Muscle layer of duodenum (tissue), 2 donors: ENCODE data around the gene SLC39A11.

ENCODE experiments used
- H3K27ac ChIP-seq: one replicate; pipeline ENCODE4 v1.7.0; 2013; ENCODE audit warnings: mild to moderate bottlenecking, low read length
- H3K27me3 ChIP-seq: one replicate; pipeline ENCODE4 v1.7.0; 2013; ENCODE audit warnings: low read depth, mild to moderate bottlenecking, control low read depth, low read length
- H3K36me3 ChIP-seq, 2 donors: one replicate each; pipeline ENCODE4 v1.7.0; 2013; ENCODE audit warnings: low read length in 2 of 2, control low read depth in 1 of 2, mild to moderate bottlenecking in 1 of 2; ENCODE audit not compliant: insufficient read depth in 2 of 2, control insufficient read depth in 1 of 2
- H3K4me1 ChIP-seq, 2 donors: one replicate each; pipeline ENCODE4 v1.7.0; 2013; ENCODE audit warnings: low read length in 2 of 2, mild to moderate bottlenecking in 2 of 2, control low read depth in 1 of 2, moderate library complexity in 1 of 2; ENCODE audit not compliant: insufficient read depth in 2 of 2, control insufficient read depth in 1 of 2
- H3K4me3 ChIP-seq, 2 donors: one replicate each; pipeline ENCODE4 v1.7.0; 2013; ENCODE audit warnings: low read length in 2 of 2, low read depth in 1 of 2, mild to moderate bottlenecking in 1 of 2
- H3K9me3 ChIP-seq, 2 donors: one replicate each; pipeline ENCODE4 v1.7.0; 2013; ENCODE audit warnings: low read length in 2 of 2, control low read depth in 1 of 2, mild to moderate bottlenecking in 1 of 2; ENCODE audit not compliant: control insufficient read depth in 1 of 2
- donor health status: healthy.

The SLC39A11 gene

GRCh38 chr17:72730077-72730476, 362.4 kb downstream of the SLC39A11 start:
- no peaks in the 10 kb centered on the region for H3K4me1 ChIP-seq
- peaks cover 0 to 6% of the 10 kb centered on the region in 2 donors for H3K36me3 ChIP-seq
- H3K4me3 ChIP-seq = no peak overlapping the region
- no peaks in the 10 kb centered on the region for H3K27me3 ChIP-seq
- H3K9me3 ChIP-seq = no peaks in the 10 kb centered on the region
- H3K27ac ChIP-seq = no peak overlapping the region

DNA sequence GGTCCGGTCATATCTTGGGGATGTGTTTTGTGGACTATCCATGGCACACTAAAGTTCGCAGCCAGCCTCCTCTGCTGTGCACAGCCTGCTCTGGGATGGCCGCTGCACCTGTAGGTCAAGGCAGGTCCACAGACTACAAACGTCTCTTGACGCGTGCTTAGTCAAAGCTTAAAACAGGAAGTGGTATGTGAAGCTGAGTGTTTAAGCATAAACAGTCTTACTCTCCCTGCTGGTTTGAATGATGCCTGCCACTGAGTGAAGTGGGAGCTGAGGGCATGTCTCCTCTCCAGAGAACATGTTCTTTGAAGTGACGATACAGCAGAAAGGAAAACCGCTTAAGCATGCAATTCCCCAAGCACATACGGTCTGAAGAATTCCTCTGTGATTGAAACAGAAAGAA, 365.6 kb downstream of the SLC39A11 start:
- no peaks in the 10 kb centered on the region for H3K36me3 ChIP-seq
- H3K4me3 ChIP-seq = no peak overlapping the region
- no peaks in the 10 kb centered on the region for H3K4me1 ChIP-seq
- no peak overlapping the region for H3K27ac ChIP-seq
- no peaks in the 10 kb centered on the region for H3K27me3 ChIP-seq
- H3K9me3 ChIP-seq = no peaks in the 10 kb centered on the region

DNA sequence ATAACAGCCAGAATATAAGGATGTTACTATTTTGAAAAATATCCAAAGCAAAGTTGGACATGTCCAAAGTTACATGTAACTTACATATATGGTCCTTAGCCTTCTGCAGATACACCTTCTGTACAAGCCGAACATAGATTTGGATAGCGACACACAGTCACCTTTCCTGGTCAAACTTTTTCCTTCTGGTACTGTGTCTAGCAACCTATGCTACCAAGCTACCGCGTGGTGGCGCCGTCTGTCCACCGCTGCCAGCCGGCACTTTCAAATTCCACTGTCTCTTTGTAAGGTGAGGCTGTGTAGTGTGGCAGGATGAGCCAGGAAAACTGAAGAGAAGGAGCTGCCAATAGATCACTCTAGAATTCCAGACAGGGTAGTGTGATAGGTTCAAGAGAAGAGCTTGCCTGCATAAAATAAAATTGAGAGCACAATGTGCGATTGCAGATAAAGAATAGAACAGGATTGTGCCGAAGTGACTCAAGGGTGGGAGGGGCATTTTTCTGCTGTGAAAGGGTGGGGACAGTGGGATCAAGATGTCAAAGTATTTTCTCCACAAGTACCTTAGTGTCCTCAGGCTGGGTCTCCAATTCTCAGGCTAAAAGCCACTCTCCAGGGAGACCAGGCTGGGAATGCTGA, 366.9 kb downstream of the SLC39A11 start:
- H3K27ac ChIP-seq = no peak overlapping the region
- no peaks in the 10 kb centered on the region for H3K9me3 ChIP-seq
- no peaks in the 10 kb centered on the region for H3K36me3 ChIP-seq
- no peaks in the 10 kb centered on the region for H3K4me1 ChIP-seq
- no peak overlapping the region for H3K4me3 ChIP-seq
- H3K27me3 ChIP-seq = no peaks in the 10 kb centered on the region

- H3K9me3 ChIP-seq = no peaks in the 10 kb centered on the region
- H3K36me3 ChIP-seq = no peaks in the 10 kb centered on the region
- H3K27ac ChIP-seq = no peak overlapping the region
- H3K4me1 ChIP-seq = no peaks in the 10 kb centered on the region
- H3K27me3 ChIP-seq = no peaks in the 10 kb centered on the region
- H3K4me3 ChIP-seq = no peak overlapping the region
These were observed 368.2 kb downstream of the SLC39A11 start for GRCh38 chr17:72724267-72724666.

- no peak overlapping the region for H3K4me3 ChIP-seq
- no peaks in the 10 kb centered on the region for H3K4me1 ChIP-seq
- no peaks in the 10 kb centered on the region for H3K27me3 ChIP-seq
- no peak overlapping the region for H3K27ac ChIP-seq
- no peaks in the 10 kb centered on the region for H3K9me3 ChIP-seq
- H3K36me3 ChIP-seq = no peaks in the 10 kb centered on the region
These were observed 368.8 kb downstream of the SLC39A11 start for GRCh38 chr17:72723711-72724110.

GRCh38 chr17:72720494-72720825, 372.0 kb downstream of the SLC39A11 start:
- no peaks in the 10 kb centered on the region for H3K4me1 ChIP-seq
- H3K9me3 ChIP-seq = no peaks in the 10 kb centered on the region
- H3K4me3 ChIP-seq = no peak overlapping the region
- H3K27ac ChIP-seq = no peak overlapping the region
- H3K36me3 ChIP-seq = no peaks in the 10 kb centered on the region
- no peaks in the 10 kb centered on the region for H3K27me3 ChIP-seq

GRCh38 chr17:72719578-72720493, 372.7 kb downstream of the SLC39A11 start:
- H3K4me1 ChIP-seq = no peaks in the 10 kb centered on the region
- H3K27me3 ChIP-seq = no peaks in the 10 kb centered on the region
- no peaks in the 10 kb centered on the region for H3K9me3 ChIP-seq
- H3K4me3 ChIP-seq = no peak overlapping the region
- no peaks in the 10 kb centered on the region for H3K36me3 ChIP-seq
- H3K27ac ChIP-seq = no peak overlapping the region

GRCh38 chr17:72719206-72719577, 373.3 kb downstream of the SLC39A11 start:
- Histone ChIP-seq H3K4me3 (no peak overlapping the region), H3K4me1 (no peaks in the 10 kb centered on the region), H3K9me3 (no peaks in the 10 kb centered on the region), H3K27ac (no peak overlapping the region), H3K36me3 (no peaks in the 10 kb centered on the region), H3K27me3 (no peaks in the 10 kb centered on the region)

DNA sequence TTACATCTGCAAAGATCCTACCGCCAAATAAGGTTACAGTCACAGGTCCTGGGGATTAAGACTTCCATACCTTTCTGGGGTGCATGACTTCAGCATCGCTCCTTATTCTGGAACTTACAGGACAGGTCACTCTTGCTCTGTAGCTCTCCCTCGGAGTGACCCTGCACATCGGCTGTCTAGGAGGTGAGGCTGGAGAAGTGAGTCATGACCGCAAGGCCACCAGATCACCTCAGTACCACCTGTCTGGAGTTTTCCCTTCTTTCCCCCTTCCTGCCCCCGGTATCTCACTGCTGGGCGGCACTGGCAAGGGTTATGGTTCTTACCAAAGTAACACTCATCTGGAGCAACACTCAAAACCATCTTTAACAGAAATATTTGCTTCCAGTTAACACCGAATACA, 374.8 kb downstream of the SLC39A11 start:
- Histone ChIP-seq H3K27me3 (no peaks in the 10 kb centered on the region), H3K4me1 (no peaks in the 10 kb centered on the region), H3K36me3 (no peaks in the 10 kb centered on the region)

GRCh38 chr17:72717276-72717675, 375.2 kb downstream of the SLC39A11 start:
- H3K9me3 ChIP-seq = no peaks in the 10 kb centered on the region
- H3K36me3 ChIP-seq = no peaks in the 10 kb centered on the region
- no peaks in the 10 kb centered on the region for H3K27me3 ChIP-seq
- no peak overlapping the region for H3K4me3 ChIP-seq
- H3K4me1 ChIP-seq = no peaks in the 10 kb centered on the region
- no peak overlapping the region for H3K27ac ChIP-seq

More for the DNA sequence above, 374.8 kb downstream of the SLC39A11 start:
- Histone ChIP-seq H3K4me3 (no peak overlapping the region), H3K9me3 (no peaks in the 10 kb centered on the region), H3K27ac (no peak overlapping the region)

- Histone ChIP-seq H3K27ac (no peak overlapping the region), H3K36me3 (no peaks in the 10 kb centered on the region), H3K4me1 (no peaks in the 10 kb centered on the region), H3K4me3 (no peak overlapping the region), H3K9me3 (peaks cover 2 to 5% of the 10 kb centered on the region in 2 donors), H3K27me3 (no peaks in the 10 kb centered on the region)
These were observed 376.4 kb downstream of the SLC39A11 start for GRCh38 chr17:72715906-72716572.
